ENCODE results near the gene CRISPLD2.

DNA sequence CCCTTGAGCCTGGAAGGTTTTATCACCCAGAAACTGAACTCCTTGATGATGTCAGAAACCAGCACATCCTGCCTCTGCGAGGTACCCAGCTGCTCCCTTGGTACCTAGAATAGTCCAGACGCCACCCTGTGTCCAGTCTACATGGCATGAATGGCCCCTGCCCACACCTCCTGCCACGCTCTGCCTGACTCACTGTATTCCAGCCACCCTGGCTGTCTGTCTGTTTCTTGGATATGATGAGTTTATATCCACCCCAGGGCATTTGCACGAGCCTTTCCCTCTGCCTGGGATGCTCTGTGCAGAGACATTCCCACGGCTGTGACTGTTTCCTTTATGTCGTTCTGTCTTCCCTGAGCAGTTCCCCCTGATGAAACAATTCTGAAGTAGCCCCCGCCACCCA is 68.7 kb downstream of the CRISPLD2 start:
- no peak for TF ChIP-seq FOXM1 (IDR thresholded peaks at IDR 0.05; ENCODE audit: borderline replicate concordance, low read depth)
- no peak for TF ChIP-seq YY1 (IDR thresholded peaks at IDR 0.05; ENCODE audit: low read depth)
- TF ChIP-seq RAD21 (IDR thresholded peaks at IDR 0.05; ENCODE audit: low read depth) = no peak
- TF ChIP-seq, protein P1, sequence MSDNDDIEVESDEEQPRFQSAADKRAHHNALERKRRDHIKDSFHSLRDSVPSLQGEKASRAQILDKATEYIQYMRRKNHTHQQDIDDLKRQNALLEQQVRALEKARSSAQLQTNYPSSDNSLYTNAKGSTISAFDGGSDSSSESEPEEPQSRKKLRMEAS (IDR thresholded peaks at IDR 0.05) = no peak
- no peak for TF ChIP-seq TEAD4 (IDR thresholded peaks at IDR 0.05)
- TF ChIP-seq, protein P2, sequence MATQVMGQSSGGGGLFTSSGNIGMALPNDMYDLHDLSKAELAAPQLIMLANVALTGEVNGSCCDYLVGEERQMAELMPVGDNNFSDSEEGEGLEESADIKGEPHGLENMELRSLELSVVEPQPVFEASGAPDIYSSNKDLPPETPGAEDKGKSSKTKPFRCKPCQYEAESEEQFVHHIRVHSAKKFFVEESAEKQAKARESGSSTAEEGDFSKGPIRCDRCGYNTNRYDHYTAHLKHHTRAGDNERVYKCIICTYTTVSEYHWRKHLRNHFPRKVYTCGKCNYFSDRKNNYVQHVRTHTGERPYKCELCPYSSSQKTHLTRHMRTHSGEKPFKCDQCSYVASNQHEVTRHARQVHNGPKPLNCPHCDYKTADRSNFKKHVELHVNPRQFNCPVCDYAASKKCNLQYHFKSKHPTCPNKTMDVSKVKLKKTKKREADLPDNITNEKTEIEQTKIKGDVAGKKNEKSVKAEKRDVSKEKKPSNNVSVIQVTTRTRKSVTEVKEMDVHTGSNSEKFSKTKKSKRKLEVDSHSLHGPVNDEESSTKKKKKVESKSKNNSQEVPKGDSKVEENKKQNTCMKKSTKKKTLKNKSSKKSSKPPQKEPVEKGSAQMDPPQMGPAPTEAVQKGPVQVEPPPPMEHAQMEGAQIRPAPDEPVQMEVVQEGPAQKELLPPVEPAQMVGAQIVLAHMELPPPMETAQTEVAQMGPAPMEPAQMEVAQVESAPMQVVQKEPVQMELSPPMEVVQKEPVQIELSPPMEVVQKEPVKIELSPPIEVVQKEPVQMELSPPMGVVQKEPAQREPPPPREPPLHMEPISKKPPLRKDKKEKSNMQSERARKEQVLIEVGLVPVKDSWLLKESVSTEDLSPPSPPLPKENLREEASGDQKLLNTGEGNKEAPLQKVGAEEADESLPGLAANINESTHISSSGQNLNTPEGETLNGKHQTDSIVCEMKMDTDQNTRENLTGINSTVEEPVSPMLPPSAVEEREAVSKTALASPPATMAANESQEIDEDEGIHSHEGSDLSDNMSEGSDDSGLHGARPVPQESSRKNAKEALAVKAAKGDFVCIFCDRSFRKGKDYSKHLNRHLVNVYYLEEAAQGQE (IDR thresholded peaks at IDR 0.05; ENCODE audit: low read depth) = no peak
- TF ChIP-seq EP300 (IDR thresholded peaks at IDR 0.05; ENCODE audit: borderline replicate concordance) = no peak
- no peak for TF ChIP-seq CEBPB (IDR thresholded peaks at IDR 0.05)
- TF ChIP-seq, protein P3, sequence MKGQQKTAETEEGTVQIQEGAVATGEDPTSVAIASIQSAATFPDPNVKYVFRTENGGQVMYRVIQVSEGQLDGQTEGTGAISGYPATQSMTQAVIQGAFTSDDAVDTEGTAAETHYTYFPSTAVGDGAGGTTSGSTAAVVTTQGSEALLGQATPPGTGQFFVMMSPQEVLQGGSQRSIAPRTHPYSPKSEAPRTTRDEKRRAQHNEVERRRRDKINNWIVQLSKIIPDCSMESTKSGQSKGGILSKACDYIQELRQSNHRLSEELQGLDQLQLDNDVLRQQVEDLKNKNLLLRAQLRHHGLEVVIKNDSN (IDR thresholded peaks at IDR 0.05) = no peak
- TF ChIP-seq TAF1 (IDR thresholded peaks at IDR 0.05; ENCODE audit: low read depth) = no peak
- no peak for TF ChIP-seq NFIC (IDR thresholded peaks at IDR 0.05)

Measured in Ishikawa (cell line).